A549 (cell line): ENCODE measurements around the gene DLX1. TPM values are rescaled to one million over a fixed set of nuclear protein-coding genes. Genes with fewer than 3 reads are reported as not detected.

ENCODE experiments used
- ATAC-seq, 2 experiments: fragments of 200-7000 bp in 1 of 2; fragments of >200 bp in 1 of 2; cut with Nextera tagmentation in 1 of 2; cut with Tn5 transposase in 1 of 2; 3 replicates each; pipeline versions ENCODE4 v1.8.0 to v1.9.1; 2018 to 2020; ENCODE audit warnings: mild to moderate bottlenecking in 1 of 2, moderate library complexity in 1 of 2
- CTCF ChIA-PET: fragments of 300-600 bp; sonication (Branson Sonifier 250); formaldehyde crosslinking; extraction: SDS; loops from one replicate; lab custom pipeline; 2021; ENCODE audit warnings: antibody characterized with exemption, inconsistent platforms; lab: Yijun Ruan, JAX
- POLR2A ChIA-PET: fragments of 350-600 bp; formaldehyde crosslinking; extraction: SDS; loops from one replicate; lab custom pipeline; 2021; ENCODE audit warnings: antibody characterized with exemption, inconsistent platforms; lab: Yijun Ruan, JAX
- DNase-seq, 2 experiments: peaks; one replicate each; pipeline versions ENCODE4 v3.0.0 to v3.0.0-alpha.2; 2011 to 2016; ENCODE audit warnings: low read depth in 1 of 2, low spot score in 1 of 2
- FAIRE-seq: peaks from 2 replicates; lab custom pipeline; 2011; peaks lifted over from hg19 to GRCh38; lab: Jason Lieb, UNC
- H3K27ac ChIP-seq, 2 experiments: fragments of >200 bp; sonication (Bioruptor Twin); formaldehyde crosslinking; 3 replicates each; pipeline ENCODE4 v1.5.1; 2016 to 2017
- H3K4me1 ChIP-seq: fragments of >200 bp; sonication (Bioruptor Twin); formaldehyde crosslinking; 3 replicates; pipeline ENCODE4 v1.6.1; 2016
- H3K4me2 ChIP-seq: fragments of >200 bp; sonication (Bioruptor Twin); formaldehyde crosslinking; 3 replicates; pipeline ENCODE4 v1.6.1; 2016
- H3K4me3 ChIP-seq: fragments of >200 bp; sonication (Bioruptor Twin); formaldehyde crosslinking; 3 replicates; pipeline ENCODE4 v1.5.1; 2016
- H3K9me3 ChIP-seq: fragments of >200 bp; sonication (Bioruptor Twin); formaldehyde crosslinking; 3 replicates; pipeline ENCODE4 v1.6.1; 2016
- BHLHE40 ChIP-seq: IDR thresholded peaks from 2 replicates; pipeline ENCODE4 v1.6.1; 2012; ENCODE audit warnings: low read depth, low read length, inconsistent platforms
- CBX2 ChIP-seq: fragments of 200-600 bp; sonication (generic); IDR thresholded peaks from 2 replicates; pipeline ENCODE4 v1.6.1; 2016; ENCODE audit warnings: low read depth, mild to moderate bottlenecking, borderline replicate concordance
- CBX8 ChIP-seq: fragments of 200-600 bp; sonication (generic); IDR thresholded peaks from 2 replicates; pipeline ENCODE4 v1.6.1; 2016
- CEBPB ChIP-seq, 2 experiments: fragments of >200 bp in 1 of 2; sonication (Bioruptor Twin) in 1 of 2; formaldehyde crosslinking in 1 of 2; IDR thresholded peaks; 2 replicates each; pipeline ENCODE4 v1.6.1; 2012 to 2016
- CHD4 ChIP-seq: fragments of 200-600 bp; sonication (generic); IDR thresholded peaks from 2 replicates; pipeline ENCODE4 v1.6.1; 2016; ENCODE audit warnings: antibody characterized with exemption, mild to moderate bottlenecking, borderline replicate concordance
- EP300 ChIP-seq, 2 experiments: fragments of >200 bp; sonication (Bioruptor Twin); formaldehyde crosslinking; IDR thresholded peaks; 2 replicates in 1 of 2; 3 replicates in 1 of 2; pipeline ENCODE4 v1.6.1; 2016 to 2017
- FOXS1 ChIP-seq: fragments of 250-450 bp; sonication (Bioruptor Pico); IDR thresholded peaks from 2 replicates; pipeline ENCODE4 v1.5.0; 2020; ENCODE audit warnings: mild to moderate bottlenecking, moderate library complexity
- GATA3 ChIP-seq: IDR thresholded peaks from 2 replicates; pipeline ENCODE4 v1.6.1; 2012; ENCODE audit warnings: borderline replicate concordance
- HDAC2 ChIP-seq: fragments of 200-600 bp; sonication (generic); IDR thresholded peaks from 2 replicates; pipeline ENCODE4 v1.6.1; 2016
- HOXB5 ChIP-seq: fragments of 250-450 bp; sonication (Bioruptor Pico); IDR thresholded peaks from 2 replicates; pipeline ENCODE4 v1.5.0; 2020; ENCODE audit warnings: mild to moderate bottlenecking, moderate library complexity
- JUN ChIP-seq, 2 experiments: fragments of >200 bp; sonication (Bioruptor Twin); formaldehyde crosslinking; IDR thresholded peaks; 2 replicates in 1 of 2; 3 replicates in 1 of 2; pipeline ENCODE4 v1.6.1; 2016 to 2017
- MAZ ChIP-seq: fragments of 150-350 bp; IDR thresholded peaks from 2 replicates; pipeline ENCODE4 v1.6.1; 2014; ENCODE audit warnings: antibody characterized with exemption, low read depth, low read length, borderline replicate concordance
- MYC ChIP-seq: IDR thresholded peaks from 2 replicates; pipeline ENCODE4 v1.6.1; 2012; ENCODE audit warnings: mild to moderate bottlenecking, inconsistent platforms, low read length, improper control_type of control experiment, borderline replicate concordance
- POLR2A ChIP-seq: IDR thresholded peaks from 2 replicates; pipeline ENCODE4 v1.6.1; 2012; ENCODE audit warnings: mild to moderate bottlenecking, low read length
- RAD21 ChIP-seq, 2 experiments: fragments of >200 bp in 1 of 2; sonication (Bioruptor Twin) in 1 of 2; formaldehyde crosslinking in 1 of 2; IDR thresholded peaks in 1 of 2; conservative IDR thresholded peaks in 1 of 2; 2 replicates in 1 of 2; 3 replicates in 1 of 2; pipeline ENCODE4 v1.6.1; 2012 to 2018; ENCODE audit warnings: inconsistent platforms in 1 of 2
- RNF2 ChIP-seq: fragments of 200-600 bp; sonication (generic); IDR thresholded peaks from 2 replicates; pipeline ENCODE4 v1.6.1; 2016; ENCODE audit warnings: low read depth, mild to moderate bottlenecking, antibody characterized with exemption, moderate library complexity, borderline replicate concordance
- SMC3 ChIP-seq: fragments of >200 bp; sonication (Bioruptor Twin); formaldehyde crosslinking; IDR thresholded peaks from 3 replicates; pipeline ENCODE4 v1.6.1; 2018; ENCODE audit warnings: inconsistent platforms
- SREBF2 ChIP-seq: fragments of 450-650 bp; IDR thresholded peaks from 2 replicates; pipeline ENCODE4 v1.6.1; 2014; ENCODE audit warnings: mild to moderate bottlenecking, moderate library complexity
- TFCP2L1 ChIP-seq: fragments of 250-450 bp; sonication (Bioruptor Pico); IDR thresholded peaks from 2 replicates; pipeline ENCODE4 v1.5.0; 2021; ENCODE audit warnings: mild to moderate bottlenecking
- ZNF302 ChIP-seq: fragments of 250-450 bp; sonication (Bioruptor Pico); IDR thresholded peaks from 2 replicates; pipeline ENCODE4 v1.9.0; 2021; ENCODE audit warnings: inconsistent platforms, mild to moderate bottlenecking, moderate library complexity
- ZSCAN20 ChIP-seq: fragments of 250-450 bp; sonication (Bioruptor Pico); IDR thresholded peaks from 2 replicates; pipeline ENCODE4 v1.8.0; 2022; ENCODE audit warnings: mild to moderate bottlenecking, moderate library complexity
- WGBS: methylation state at CpG from one replicate; pipeline ENCODE4 v1.1.6; 2017; ENCODE audit errors: missing lambda C conversion rate; 5-methylcytosine and 5-hydroxymethylcytosine counted together
- polyA plus RNA-seq, 4 experiments: library from polyadenylated mRNA; depleted of rRNA in 3 of 4; stranded (reverse); fragments of >200 nt; fragmentation: RNase III in 1 of 4; extraction: RNeasy Plus Mini Kit Qiagen cat#74134 plus additional on column Dnase treatment in 1 of 4; gene quantifications; 2 replicates in 3 of 4; 3 replicates in 1 of 4; pipeline ENCODE4 v1.2.3, GENCODE V29; 2011 to 2017
- TF ChIP-seq, protein P1 (sequence below): fragments of 450-650 bp; IDR thresholded peaks from 2 replicates; pipeline ENCODE4 v1.6.1; 2014; ENCODE audit warnings: antibody characterized with exemption
- TF ChIP-seq, protein P2 (sequence below): fragments of 250-450 bp; sonication (Bioruptor Pico); IDR thresholded peaks from 2 replicates; pipeline ENCODE4 v1.5.0; 2021; ENCODE audit warnings: mild to moderate bottlenecking, moderate library complexity, borderline replicate concordance
- TF ChIP-seq, protein P3 (sequence below): fragments of >200 bp; sonication (Bioruptor Twin); formaldehyde crosslinking; IDR thresholded peaks from 2 replicates; pipeline ENCODE4 v1.6.1; 2016
- TF ChIP-seq, protein P4 (sequence below): IDR thresholded peaks from 2 replicates; pipeline ENCODE4 v1.6.1; 2012; ENCODE audit warnings: low read depth, borderline replicate concordance
- TF ChIP-seq, protein P5 (sequence below): fragments of >200 bp; sonication (Bioruptor Twin); formaldehyde crosslinking; IDR thresholded peaks from 3 replicates; pipeline ENCODE4 v1.6.1; 2016
- TF ChIP-seq, protein P6 (sequence below): IDR thresholded peaks from 2 replicates; pipeline ENCODE4 v1.6.1; 2012

Gene DLX1
- polyA plus RNA-seq, 2 of the 4 experiments (the other 2 are of a cell fraction) = 1.1 to 2.5 TPM

DNA sequence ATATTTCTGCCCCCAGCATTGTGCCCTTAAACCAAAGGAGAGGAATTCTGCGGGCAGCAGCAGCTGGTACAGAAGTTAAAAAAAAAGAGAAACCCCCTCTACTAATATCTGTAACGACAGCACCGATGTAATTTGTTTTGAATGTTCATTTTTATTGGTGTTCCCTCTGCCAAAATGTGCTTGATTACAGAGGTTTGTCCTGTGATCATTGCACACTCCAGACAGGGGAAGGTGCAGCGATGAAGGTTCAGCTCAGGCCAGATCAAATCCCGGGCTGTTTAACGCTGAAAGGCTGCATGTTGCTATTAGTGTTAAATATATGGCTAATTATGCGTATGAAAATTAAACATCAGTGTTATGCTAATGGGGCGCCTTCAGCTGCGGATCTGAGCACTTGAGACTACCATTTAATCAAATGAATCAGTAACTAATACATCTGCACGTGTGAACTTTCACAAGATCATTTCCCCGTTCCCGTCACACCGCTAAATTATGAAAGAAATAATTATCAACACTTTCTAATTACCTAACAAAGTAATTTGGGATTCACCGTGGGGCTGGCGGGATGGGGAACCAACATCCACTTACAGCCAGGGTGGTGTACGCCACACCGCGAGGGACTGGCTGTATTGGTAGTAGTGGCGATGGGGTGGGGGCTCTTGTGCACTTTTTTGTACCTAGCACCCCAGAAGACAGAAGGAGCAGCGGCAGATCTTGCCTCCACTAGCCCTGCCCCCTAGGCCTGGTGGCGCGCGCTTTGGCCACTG lies 1.5 kb upstream of the DLX1 start:
- Histone ChIP-seq H3K27ac (peak overlapping the region in 1 of 2 experiments; percentile 90; a peak in 3 of 6 replicates), H3K4me3 (no peak overlapping the region), H3K4me2 (peak overlapping the region; percentile 89), H3K4me1 (no peaks in the 10 kb centered on the region), H3K9me3 (no peaks in the 10 kb centered on the region)
- WGBS = 95% methylated on average over 21 of the region's 23 CpGs
- ChIA-PET CTCF (interaction anchor here (0.7 kb wide), 1 partner anchor 11 kb away, joined by 3 read pairs; no protein-coding TSS in a partner anchor), POLR2A (interaction anchor here (1.0 to 2.7 kb wide), 6 partner anchors 11 to 190 kb away, joined by 4 to 32 read pairs (median 13); partner anchors contain the start of genes DLX2 and SLC25A12)
- no peak for TF ChIP-seq MAZ
- no peak for TF ChIP-seq RAD21 (conservative IDR thresholded peaks at IDR 0.05 in 1 of 2, IDR thresholded peaks at IDR 0.05 in 1 of 2)
- TF ChIP-seq SMC3 = no peak
- TF ChIP-seq TFCP2L1 (CRISPR knock-in tag) = no peak
- no peak for TF ChIP-seq ZNF302
- TF ChIP-seq SREBF2 = no peak
- TF ChIP-seq FOXS1 (CRISPR knock-in tag) = no peak
- TF ChIP-seq MYC = no peak
- TF ChIP-seq HDAC2 = no peak
- TF ChIP-seq CHD4 = no peak
- TF ChIP-seq, protein P1, sequence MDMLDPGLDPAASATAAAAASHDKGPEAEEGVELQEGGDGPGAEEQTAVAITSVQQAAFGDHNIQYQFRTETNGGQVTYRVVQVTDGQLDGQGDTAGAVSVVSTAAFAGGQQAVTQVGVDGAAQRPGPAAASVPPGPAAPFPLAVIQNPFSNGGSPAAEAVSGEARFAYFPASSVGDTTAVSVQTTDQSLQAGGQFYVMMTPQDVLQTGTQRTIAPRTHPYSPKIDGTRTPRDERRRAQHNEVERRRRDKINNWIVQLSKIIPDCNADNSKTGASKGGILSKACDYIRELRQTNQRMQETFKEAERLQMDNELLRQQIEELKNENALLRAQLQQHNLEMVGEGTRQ = no peak
- no peak for TF ChIP-seq CBX8
- TF ChIP-seq HOXB5 = no peak
- TF ChIP-seq EP300 (IDR thresholded peaks at IDR 0.05) = no peak
- no peak for TF ChIP-seq BHLHE40
- no peak for TF ChIP-seq CBX2
- FAIRE-seq (no peak), ATAC-seq (no peak), DNase-seq (no peak)

DNA sequence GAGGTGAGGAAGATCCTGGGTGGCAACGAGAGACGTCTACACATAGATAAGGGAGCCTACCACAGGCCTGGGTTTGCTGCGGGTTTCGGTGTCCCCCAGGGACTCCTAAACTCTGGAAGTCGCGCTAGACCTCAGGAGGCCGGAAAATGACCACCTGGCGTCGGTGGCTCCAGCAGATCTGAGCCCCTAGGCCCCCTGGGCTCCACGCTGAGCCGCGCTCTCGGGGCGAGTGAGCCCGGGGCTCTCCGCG lies 987 bp upstream of the DLX1 start:
- ATAC-seq (peak in 1 of 2 experiments; percentile 1; a peak in 3 of 6 replicates), FAIRE-seq (no peak), DNase-seq (no peak)
- ChIA-PET CTCF (interaction anchor here (1.0 to 2.0 kb wide), 3 partner anchors 15 to 22 kb away, joined by 3 to 9 read pairs (median 4); no protein-coding TSS in a partner anchor), POLR2A (interaction anchor here (1.0 to 2.7 kb wide), 7 partner anchors 11 to 191 kb away, joined by 4 to 32 read pairs (median 9); partner anchors contain the start of genes DLX2 and SLC25A12)
- TF ChIP-seq MYC = no peak
- TF ChIP-seq HOXB5 = no peak
- no peaks in the 10 kb centered on the region for H3K4me1 ChIP-seq
- H3K27ac ChIP-seq = peak overlapping the region; percentile 79 to 90
- peak overlapping the region; percentile 89 for H3K4me2 ChIP-seq
- no peaks in the 10 kb centered on the region for H3K9me3 ChIP-seq
- 87% methylated on average over 5 of the region's 17 CpGs for WGBS
- peak overlapping the region; percentile 79 for H3K4me3 ChIP-seq

DNA sequence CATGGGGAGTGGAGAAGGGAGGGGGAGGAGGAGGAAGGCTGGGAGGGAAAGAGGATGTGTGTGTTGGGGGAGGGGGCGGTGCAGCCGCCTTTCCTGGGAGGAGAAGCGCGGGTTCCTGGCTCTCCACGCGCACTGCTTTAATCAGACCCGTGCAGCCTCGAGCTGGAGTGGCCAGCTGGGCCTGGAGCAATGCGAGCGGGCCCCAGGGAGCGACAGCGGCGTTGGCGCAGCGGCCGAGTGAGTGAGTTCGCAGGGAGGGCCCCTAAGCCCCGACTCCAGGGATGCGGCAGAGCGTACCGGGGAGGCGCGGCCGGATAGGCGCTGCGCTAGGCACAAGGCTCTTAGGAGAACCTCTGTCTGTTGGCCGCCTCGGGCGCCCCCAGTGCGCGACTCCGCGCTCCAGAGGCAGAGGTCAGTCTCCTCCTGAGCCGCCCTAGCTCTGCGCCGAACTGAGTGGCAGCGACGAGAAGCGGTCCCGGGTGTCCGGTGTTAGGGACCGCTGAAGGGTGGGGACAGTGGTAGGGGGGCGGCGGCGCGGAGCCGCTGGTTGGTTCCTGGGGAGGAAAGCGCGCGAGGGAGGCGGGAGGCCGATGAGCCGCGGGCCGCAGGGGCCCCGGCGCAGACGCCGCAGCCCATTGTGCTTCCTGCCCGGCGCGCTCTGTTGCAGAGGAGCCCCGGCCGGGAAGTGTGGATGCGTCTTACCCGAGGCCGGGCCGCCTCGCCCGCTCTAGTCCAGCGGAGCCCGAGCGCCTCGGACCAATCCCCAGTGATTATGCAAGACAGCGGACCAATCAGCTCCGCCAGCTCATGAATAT lies 455 bp upstream of the DLX1 start:
- Histone ChIP-seq H3K4me3 (peak overlapping the region; percentile 79), H3K4me1 (no peaks in the 10 kb centered on the region), H3K27ac (peak overlapping the region; percentile 79 to 90), H3K4me2 (peak overlapping the region; percentile 89), H3K9me3 (no peaks in the 10 kb centered on the region)
- ChIA-PET CTCF (interaction anchor here (0.8 to 2.0 kb wide), 7 partner anchors 14 to 272 kb away, joined by 3 to 9 read pairs (median 4); partner anchors contain the start of gene DLX2), POLR2A (interaction anchor here (0.5 to 2.7 kb wide), 13 partner anchors 8 to 191 kb away, joined by 3 to 32 read pairs (median 6); partner anchors contain the start of genes DLX2, HAT1 and SLC25A12)
- no peak for FAIRE-seq
- ATAC-seq = peak; percentile 91 to 97
- under 1% methylated on average over 22 of the region's 76 CpGs for WGBS
- peak; percentile 79 to 93 for DNase-seq
- TF ChIP-seq, protein P2, sequence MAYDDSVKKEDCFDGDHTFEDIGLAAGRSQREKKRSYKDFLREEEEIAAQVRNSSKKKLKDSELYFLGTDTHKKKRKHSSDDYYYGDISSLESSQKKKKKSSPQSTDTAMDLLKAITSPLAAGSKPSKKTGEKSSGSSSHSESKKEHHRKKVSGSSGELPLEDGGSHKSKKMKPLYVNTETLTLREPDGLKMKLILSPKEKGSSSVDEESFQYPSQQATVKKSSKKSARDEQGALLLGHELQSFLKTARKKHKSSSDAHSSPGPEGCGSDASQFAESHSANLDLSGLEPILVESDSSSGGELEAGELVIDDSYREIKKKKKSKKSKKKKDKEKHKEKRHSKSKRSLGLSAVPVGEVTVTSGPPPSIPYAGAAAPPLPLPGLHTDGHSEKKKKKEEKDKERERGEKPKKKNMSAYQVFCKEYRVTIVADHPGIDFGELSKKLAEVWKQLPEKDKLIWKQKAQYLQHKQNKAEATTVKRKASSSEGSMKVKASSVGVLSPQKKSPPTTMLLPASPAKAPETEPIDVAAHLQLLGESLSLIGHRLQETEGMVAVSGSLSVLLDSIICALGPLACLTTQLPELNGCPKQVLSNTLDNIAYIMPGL (CRISPR knock-in tag) = no peak
- TF ChIP-seq GATA3 (no peak; the same call in 1 of the 2 replicates), RAD21 (conservative IDR thresholded peaks at IDR 0.05 in 1 of 2, IDR thresholded peaks at IDR 0.05 in 1 of 2) (peak in 1 of 2 experiments; percentile 9; a peak in 1 of 5 replicates), ZSCAN20 (CRISPR knock-in tag) (no peak), JUN (IDR thresholded peaks at IDR 0.05) (peak in 1 of 2 experiments; percentile 73; a peak in 2 of 5 replicates), CEBPB (IDR thresholded peaks at IDR 0.05) (peak; percentile 61 to 91; a peak in 3 of 4 replicates), RNF2 (0 out of 2 replicates have a peak, but pooled peaks have one; percentile 70), POLR2A (peak; percentile 77), CBX8 (no peak)
- TF ChIP-seq, protein P3, sequence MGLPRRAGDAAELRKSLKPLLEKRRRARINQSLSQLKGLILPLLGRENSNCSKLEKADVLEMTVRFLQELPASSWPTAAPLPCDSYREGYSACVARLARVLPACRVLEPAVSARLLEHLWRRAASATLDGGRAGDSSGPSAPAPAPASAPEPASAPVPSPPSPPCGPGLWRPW = no peak
- TF ChIP-seq, protein P4, sequence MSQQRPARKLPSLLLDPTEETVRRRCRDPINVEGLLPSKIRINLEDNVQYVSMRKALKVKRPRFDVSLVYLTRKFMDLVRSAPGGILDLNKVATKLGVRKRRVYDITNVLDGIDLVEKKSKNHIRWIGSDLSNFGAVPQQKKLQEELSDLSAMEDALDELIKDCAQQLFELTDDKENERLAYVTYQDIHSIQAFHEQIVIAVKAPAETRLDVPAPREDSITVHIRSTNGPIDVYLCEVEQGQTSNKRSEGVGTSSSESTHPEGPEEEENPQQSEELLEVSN = peak; percentile 31; the same call in 1 of the 2 replicates
- TF ChIP-seq, protein P5, sequence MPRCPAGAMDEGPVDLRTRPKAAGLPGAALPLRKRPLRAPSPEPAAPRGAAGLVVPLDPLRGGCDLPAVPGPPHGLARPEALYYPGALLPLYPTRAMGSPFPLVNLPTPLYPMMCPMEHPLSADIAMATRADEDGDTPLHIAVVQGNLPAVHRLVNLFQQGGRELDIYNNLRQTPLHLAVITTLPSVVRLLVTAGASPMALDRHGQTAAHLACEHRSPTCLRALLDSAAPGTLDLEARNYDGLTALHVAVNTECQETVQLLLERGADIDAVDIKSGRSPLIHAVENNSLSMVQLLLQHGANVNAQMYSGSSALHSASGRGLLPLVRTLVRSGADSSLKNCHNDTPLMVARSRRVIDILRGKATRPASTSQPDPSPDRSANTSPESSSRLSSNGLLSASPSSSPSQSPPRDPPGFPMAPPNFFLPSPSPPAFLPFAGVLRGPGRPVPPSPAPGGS = peak; percentile 69; the same call in 2 of the 3 replicates
- TF ChIP-seq, protein P6, sequence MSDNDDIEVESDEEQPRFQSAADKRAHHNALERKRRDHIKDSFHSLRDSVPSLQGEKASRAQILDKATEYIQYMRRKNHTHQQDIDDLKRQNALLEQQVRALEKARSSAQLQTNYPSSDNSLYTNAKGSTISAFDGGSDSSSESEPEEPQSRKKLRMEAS = peak; percentile 65
